ENCODE results near the gene UNC13B.

- TF ChIP-seq CTCF (tag by site-specific recombination; IDR thresholded peaks at IDR 0.05): no peak
- no peak for TF ChIP-seq ZNF274 (IDR thresholded peaks at IDR 0.05; ENCODE audit: low read length)
- TF ChIP-seq ZNF274 (tag by site-specific recombination; IDR thresholded peaks at IDR 0.05; ENCODE audit: borderline replicate concordance): no peak
- TF ChIP-seq ZNF239 (tag by site-specific recombination; IDR thresholded peaks at IDR 0.05): no peak
- no peak for TF ChIP-seq ZSCAN18 (tag by site-specific recombination; IDR thresholded peaks at IDR 0.05)
- no peak for TF ChIP-seq ZNF514 (tag by site-specific recombination; IDR thresholded peaks at IDR 0.05)
- TF ChIP-seq ZNF10 (tag by site-specific recombination; IDR thresholded peaks at IDR 0.05): no peak
- TF ChIP-seq ZNF26 (tag by site-specific recombination; IDR thresholded peaks at IDR 0.05): no peak
- no peak for TF ChIP-seq ZNF433 (tag by site-specific recombination; IDR thresholded peaks at IDR 0.05; ENCODE audit: low read depth)
- no peak for TF ChIP-seq TCF7L2 (IDR thresholded peaks at IDR 0.05; ENCODE audit: borderline replicate concordance, low read depth, low read length)
- no peak for TF ChIP-seq ZNF146 (tag by site-specific recombination; IDR thresholded peaks at IDR 0.05)
- no peak for TF ChIP-seq ZBTB7A (tag by site-specific recombination; IDR thresholded peaks at IDR 0.05; ENCODE audit: low read depth)
- TF ChIP-seq ZNF214 (tag by site-specific recombination; IDR thresholded peaks at IDR 0.05; ENCODE audit: borderline replicate concordance): no peak
Measured at GRCh38 chr9:35431467-35431866, 269.7 kb downstream of the UNC13B start.
